CD4-positive, alpha-beta T cell treated with Interleukin-10 for 1 hour (primary cell): Measurements from ENCODE around the gene PSTPIP2.
A peak's percentile ranks its signal among the peaks of the same experiment; 100 is the strongest.
"Not testable (repeated sequence)": the region's sequence is repeated elsewhere in the genome, so short reads cannot be mapped to it uniquely, and the experiment has no call there.

ENCODE experiments used
- DNase-seq: peaks from one replicate; pipeline ENCODE4 v3.0.0-alpha.2; 2020

The PSTPIP2 gene

GRCh38 chr18:45976974-45977373 is 95.1 kb downstream of the PSTPIP2 start:
- DNase-seq, result no peak

GRCh38 chr18:45976566-45976965 is 95.5 kb downstream of the PSTPIP2 start:
- DNase-seq, result no peak

- peak; percentile 84 for DNase-seq
These were observed 97.9 kb downstream of the PSTPIP2 start for GRCh38 chr18:45974088-45974536.

- peak; percentile 94 for DNase-seq
These were observed 104.9 kb downstream of the PSTPIP2 start, which contains the start of gene EPG5 for GRCh38 chr18:45967007-45967706. EPG5 (minus strand) TSS chr18:45967329; CDS start chr18:45967239, 90 bp downstream.

GRCh38 chr18:45964913-45965312 is 107.1 kb downstream of the PSTPIP2 start:
- not testable (repeated sequence) for DNase-seq

GRCh38 chr18:45962866-45963265 is 109.2 kb downstream of the PSTPIP2 start:
- peak; percentile 45 for DNase-seq

GRCh38 chr18:45962461-45962860 is 109.6 kb downstream of the PSTPIP2 start:
- peak; percentile 80 for DNase-seq

GRCh38 chr18:45959484-45959883 is 112.6 kb downstream of the PSTPIP2 start:
- not testable (repeated sequence) for DNase-seq

- DNase-seq, result no peak
These were observed 113.3 kb downstream of the PSTPIP2 start for GRCh38 chr18:45958730-45959129.

- no peak for DNase-seq
These were observed 114.0 kb downstream of the PSTPIP2 start for GRCh38 chr18:45958027-45958426.

- DNase-seq, result no peak
These were observed 115.0 kb downstream of the PSTPIP2 start for GRCh38 chr18:45957100-45957499.

GRCh38 chr18:45954070-45954934 is 117.8 kb downstream of the PSTPIP2 start:
- no peak for DNase-seq

- no peak for DNase-seq
These were observed 120.9 kb downstream of the PSTPIP2 start for GRCh38 chr18:45951016-45951714.

- no peak for DNase-seq
These were observed 126.4 kb downstream of the PSTPIP2 start for GRCh38 chr18:45945669-45946068.

- no peak for DNase-seq
These were observed 131.3 kb downstream of the PSTPIP2 start for GRCh38 chr18:45940724-45941123.

- no peak for DNase-seq
These were observed 132.8 kb downstream of the PSTPIP2 start for GRCh38 chr18:45939236-45939635.

- peak; percentile 63 for DNase-seq
These were observed 133.5 kb downstream of the PSTPIP2 start for GRCh38 chr18:45938488-45938935.

- DNase-seq, result no peak
These were observed 136.3 kb downstream of the PSTPIP2 start for GRCh38 chr18:45935591-45936335.
